Psoas muscle (tissue), 8 donors: Measurements from ENCODE around the gene MRLN. TPM values are rescaled to one million over a fixed set of nuclear protein-coding genes. Genes with fewer than 3 reads are reported as not detected.

Experiments
- ATAC-seq, 4 donors: fragments of 200-7000 bp; cut with Tn5 transposase; one replicate each; pipeline ENCODE4 v1.9.1; 2020; ENCODE audit warnings: moderate library complexity in 3 of 4, mild to moderate bottlenecking in 2 of 4
- DNase-seq, 2 donors: peaks; one replicate each; pipeline ENCODE4 v3.0.0-alpha.2; 2020
- H3K27ac ChIP-seq: fragments of 200-600 bp; one replicate; pipeline ENCODE4 v1.8.0; 2022
- H3K27me3 ChIP-seq, 3 donors: fragments of 200-600 bp in 1 of 3; one replicate each; pipeline versions ENCODE4 v1.6.1 to v1.8.0; 2013 to 2022; ENCODE audit warnings: low read length in 2 of 3, mild to moderate bottlenecking in 2 of 3, moderate library complexity in 1 of 3; ENCODE audit not compliant: insufficient read depth in 3 of 3
- H3K36me3 ChIP-seq, 2 donors: fragments of 200-600 bp in 1 of 2; one replicate each; pipeline versions ENCODE4 v1.6.1 to v1.8.0; 2013 to 2022; ENCODE audit warnings: low read depth in 1 of 2, mild to moderate bottlenecking in 1 of 2, moderate library complexity in 1 of 2; ENCODE audit not compliant: insufficient read depth in 1 of 2
- H3K4me1 ChIP-seq: fragments of 200-600 bp; one replicate; pipeline ENCODE4 v1.8.0; 2022
- H3K4me3 ChIP-seq: fragments of 200-600 bp; one replicate; pipeline ENCODE4 v1.8.0; 2022; ENCODE audit warnings: mild to moderate bottlenecking
- H3K9me3 ChIP-seq: fragments of 200-600 bp; one replicate; pipeline ENCODE4 v1.8.0; 2022
- WGBS, 3 donors: extraction: QIAGEN DNeasy Blood & Tissue Kit; methylation state at CpG; one replicate each; pipeline versions ENCODE4 v1.1.6 to v1.1.7; 2013; 5-methylcytosine and 5-hydroxymethylcytosine counted together
- intact Hi-C, 2 donors: fragments of 100-400 bp; cut with DNase I; formaldehyde crosslinking; loops; one replicate each; pipeline versions ENCODE4 v1.11.0 to v1.14.2; 2022
- long read RNA-seq, 2 donors: library from polyadenylated mRNA; unstranded; transcript quantifications; one replicate each; pipeline ENCODE4 v2.0.0, GENCODE V29; 2021
- polyA plus RNA-seq, 3 donors: library from polyadenylated mRNA; stranded (reverse); fragments of 200-250 nt; gene quantifications; one replicate each; pipeline ENCODE4 v1.2.3, GENCODE V29; 2013
- total RNA-seq, 4 donors: library from RNA; stranded (reverse); fragmentation: NEBNext Ultra II Directional in 2 of 4; extraction: Animal tissue kit (Norgen Biotek cat#: 25700) in 2 of 4; gene quantifications; one replicate each; pipeline versions ENCODE4 v1.2.1 to v1.2.4, GENCODE V29; 2021 to 2023
- TF ChIP-seq, protein P1 (sequence below): fragments of 200-600 bp; IDR thresholded peaks from one replicate; pipeline ENCODE4 v1.8.0; 2022; ENCODE audit warnings: antibody characterized with exemption
- donor health status: healthy with polysubstance abuse.
- donor health status: DM: no; HTN: no; CAD: no; lungs with moderate emphysema.
- donor health status: Bipolar disorder and iron deficiency.
- donor health status: healthy.
- donor health status: DM: yes; HTN: yes; CAD: no.
- donor health status: DM: no; HTN: no; CAD: no.
- donor health status: DM: no; HTN: no; CAD: no.
- donor health status: DM: yes; HTN: yes; CAD: no.

The MRLN gene
- 100 to 1,000 TPM in 2 of 4 donors, 10 to 100 TPM in 2; 82.0 to 219 (median 103) TPM for total RNA-seq
- polyA plus RNA-seq, result 100 to 1,000 TPM in 2 of 3 donors, 10 to 100 TPM in 1; 15.1 to 738 (median 297) TPM
- long read RNA-seq, donor 1, transcript MRLN-201 (3 exons, 422 nt), result major isoform, 15 of 27 reads
- long read RNA-seq, donor 1, transcript MRLN-202 (4 exons, 495 nt), result minor isoform, 10 of 27 reads
- long read RNA-seq, donor 1, partial matches to known transcripts, result 0 of 27 reads
- long read RNA-seq, donor 1, other reads (novel, unspliced or antisense), result 0 of 27 reads
- long read RNA-seq, donor 2, transcript MRLN-202 (4 exons, 495 nt), result major isoform, 30 of 61 reads
- long read RNA-seq, donor 2, transcript MRLN-201 (3 exons, 422 nt), result minor isoform, 27 of 61 reads
- long read RNA-seq, donor 2, partial matches to known transcripts, result 0 of 61 reads
- long read RNA-seq, donor 2, other reads (novel, unspliced or antisense), result 3 of 61 reads

GRCh38 chr10:59753267-59753666, at the start of gene MRLN:
Gene MRLN, minus strand, starts transcription at chr10:59753455.
- Histone ChIP-seq H3K4me3 (peak within 1 kb of the TSS; percentile 65), H3K4me1 (peaks cover 33% of the 10 kb centered on the region), H3K27ac (peak within 1 kb of the TSS; percentile 86), H3K27me3 (no peaks in the 10 kb centered on the region), H3K36me3 (no peaks in the 10 kb centered on the region), H3K9me3 (no peaks in the 10 kb centered on the region)
- peak; percentile 78 to 83 (median 82) for ATAC-seq
- intact Hi-C loops, result loop anchor here (5.0 to 10.0 kb wide), 4 partner anchors 41 to 54 kb away; partner anchors contain the start of gene SLC16A9 (in 1 of the 2)
- 9 to 25% (median 16%) methylated on average over 3 of the region's 3 CpGs for WGBS, 3 donors
- TF ChIP-seq, protein P1, sequence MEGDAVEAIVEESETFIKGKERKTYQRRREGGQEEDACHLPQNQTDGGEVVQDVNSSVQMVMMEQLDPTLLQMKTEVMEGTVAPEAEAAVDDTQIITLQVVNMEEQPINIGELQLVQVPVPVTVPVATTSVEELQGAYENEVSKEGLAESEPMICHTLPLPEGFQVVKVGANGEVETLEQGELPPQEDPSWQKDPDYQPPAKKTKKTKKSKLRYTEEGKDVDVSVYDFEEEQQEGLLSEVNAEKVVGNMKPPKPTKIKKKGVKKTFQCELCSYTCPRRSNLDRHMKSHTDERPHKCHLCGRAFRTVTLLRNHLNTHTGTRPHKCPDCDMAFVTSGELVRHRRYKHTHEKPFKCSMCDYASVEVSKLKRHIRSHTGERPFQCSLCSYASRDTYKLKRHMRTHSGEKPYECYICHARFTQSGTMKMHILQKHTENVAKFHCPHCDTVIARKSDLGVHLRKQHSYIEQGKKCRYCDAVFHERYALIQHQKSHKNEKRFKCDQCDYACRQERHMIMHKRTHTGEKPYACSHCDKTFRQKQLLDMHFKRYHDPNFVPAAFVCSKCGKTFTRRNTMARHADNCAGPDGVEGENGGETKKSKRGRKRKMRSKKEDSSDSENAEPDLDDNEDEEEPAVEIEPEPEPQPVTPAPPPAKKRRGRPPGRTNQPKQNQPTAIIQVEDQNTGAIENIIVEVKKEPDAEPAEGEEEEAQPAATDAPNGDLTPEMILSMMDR, result no peak
- no peak for DNase-seq

GRCh38 chr10:59801171-59801570, 47.9 kb upstream of the MRLN start:
- 95 to 98% (median 97%) methylated on average over 2 of the region's 2 CpGs for WGBS, 3 donors
- TF ChIP-seq, protein P1, result no peak
- no peak for ATAC-seq
- Histone ChIP-seq H3K27ac (no peak overlapping the region), H3K4me1 (peaks cover 5% of the 10 kb centered on the region), H3K36me3 (peaks cover 12 to 49% of the 10 kb centered on the region in 2 donors), H3K4me3 (no peak overlapping the region), H3K9me3 (no peaks in the 10 kb centered on the region), H3K27me3 (no peaks in the 10 kb centered on the region)
- intact Hi-C loops, result loop anchor here in 1 of 2 donors (10.0 kb wide), 1 partner anchor 46 kb away; the partner anchor contains the start of gene MRLN
- no peak for DNase-seq

- H3K4me3 ChIP-seq, result no peak overlapping the region
- H3K4me1 ChIP-seq, result no peaks in the 10 kb centered on the region
- peaks cover 5 to 35% of the 10 kb centered on the region in 2 donors for H3K36me3 ChIP-seq
- intact Hi-C loops, result no loop called here
- WGBS, 3 donors, result 84 to 98% (median 87%) methylated on average over 1 of the region's 1 CpG
- DNase-seq (no peak), ATAC-seq (no peak)
- TF ChIP-seq, protein P1, result no peak
- no peaks in the 10 kb centered on the region for H3K27me3 ChIP-seq
- H3K9me3 ChIP-seq, result no peaks in the 10 kb centered on the region
- no peak overlapping the region for H3K27ac ChIP-seq
Observed at GRCh38 chr10:59799421-59799820, 46.2 kb upstream of the MRLN start.

DNA sequence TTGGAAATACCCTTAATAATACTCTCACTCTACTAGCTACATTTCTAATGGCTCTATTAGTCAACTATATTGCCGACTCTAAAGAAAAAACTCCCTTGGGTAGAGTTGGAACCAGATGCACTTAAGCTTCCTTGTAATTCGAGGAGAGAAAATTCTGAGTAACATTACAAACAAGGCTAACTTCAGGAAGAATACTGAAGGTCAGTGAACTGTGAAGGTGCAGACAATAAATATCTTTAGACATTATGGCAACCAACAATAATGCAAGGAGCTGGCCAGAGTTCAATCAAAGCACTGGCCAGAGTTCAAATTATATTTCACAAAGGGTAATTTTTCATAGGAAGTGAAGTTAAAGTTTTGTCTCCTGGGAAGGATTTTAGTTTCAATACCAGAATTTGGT, 40.7 kb upstream of the MRLN start:
- Histone ChIP-seq H3K4me1 (peaks cover 7% of the 10 kb centered on the region), H3K27me3 (no peaks in the 10 kb centered on the region), H3K9me3 (no peaks in the 10 kb centered on the region), H3K27ac (no peak overlapping the region), H3K36me3 (peaks cover 0 to 44% of the 10 kb centered on the region in 2 donors), H3K4me3 (no peak overlapping the region)
- intact Hi-C loops, result no loop called here
- ATAC-seq (no peak), DNase-seq (no peak)
- TF ChIP-seq, protein P1, result no peak
- 26 to 35% (median 31%) methylated on average over 2 of the region's 2 CpGs for whole genome bisulfite sequencing, 3 donors
